ENCODE results near the gene CCL11.

The CCL11 gene

DNA sequence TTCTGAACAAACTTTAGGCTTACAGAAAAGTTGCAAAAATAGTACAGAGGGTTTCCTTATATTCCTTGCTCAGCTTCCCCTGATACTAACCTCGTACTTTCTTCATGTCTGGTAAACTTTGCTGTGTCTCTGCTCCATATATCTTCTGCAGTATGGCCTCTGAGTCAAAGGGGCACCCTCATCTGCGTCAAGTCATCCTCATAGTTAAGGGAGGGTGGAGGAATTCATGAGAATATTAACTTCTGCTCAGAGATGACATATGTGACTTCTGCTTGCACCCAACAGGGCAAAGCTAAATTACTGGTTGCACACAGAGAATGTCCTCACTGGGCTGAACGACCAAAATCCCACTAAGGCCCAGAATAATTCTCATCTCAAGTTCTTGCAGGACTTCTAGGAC, 19.8 kb upstream of the CCL11 start:
- no peak for TF ChIP-seq CTCF (IDR thresholded peaks at IDR 0.05; ENCODE audit: control insufficient read depth, extremely low read depth, insufficient read depth)
- no peak overlapping the region for H3K4me3 ChIP-seq (ENCODE audit: low read depth, low read length)
- DNase-seq (ENCODE audit: low read depth): no peak

GRCh38 chr17:34269969-34270368, 15.6 kb upstream of the CCL11 start, which contains the start of gene CCL7:
Gene CCL7 (plus strand): TSS chr17:34270221. CDS start chr17:34270291, 70 bp downstream.
- no peak within 1 kb of the TSS for H3K4me3 ChIP-seq (ENCODE audit: low read depth, low read length)
- no peak for TF ChIP-seq CTCF (IDR thresholded peaks at IDR 0.05; ENCODE audit: control insufficient read depth, extremely low read depth, insufficient read depth)
- DNase-seq (ENCODE audit: low read depth): no peak

DNA sequence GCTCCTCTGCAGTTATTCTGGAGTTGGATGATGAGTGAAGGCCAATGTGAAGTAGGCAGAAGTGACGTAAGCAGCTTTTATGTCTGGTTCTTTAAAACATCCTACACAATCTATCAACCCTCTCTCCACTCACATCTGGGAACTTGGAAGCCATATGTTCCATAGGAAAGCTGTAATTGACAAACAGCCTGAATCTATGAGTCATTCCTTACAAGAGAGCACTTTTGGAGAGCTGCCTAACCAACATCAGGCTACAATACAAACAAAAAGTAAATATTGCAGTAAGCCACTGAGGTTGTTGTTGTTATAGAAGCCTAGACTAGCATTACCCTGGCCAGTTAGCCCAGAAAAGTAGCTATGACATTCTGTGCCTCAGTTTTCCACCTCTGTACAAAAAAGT, 9.7 kb upstream of the CCL11 start:
- DNase-seq (ENCODE audit: low read depth): peak; percentile 36
- H3K4me3 ChIP-seq (ENCODE audit: low read depth, low read length): no peak overlapping the region
- no peak for TF ChIP-seq CTCF (IDR thresholded peaks at IDR 0.05; ENCODE audit: control insufficient read depth, extremely low read depth, insufficient read depth)

DNA sequence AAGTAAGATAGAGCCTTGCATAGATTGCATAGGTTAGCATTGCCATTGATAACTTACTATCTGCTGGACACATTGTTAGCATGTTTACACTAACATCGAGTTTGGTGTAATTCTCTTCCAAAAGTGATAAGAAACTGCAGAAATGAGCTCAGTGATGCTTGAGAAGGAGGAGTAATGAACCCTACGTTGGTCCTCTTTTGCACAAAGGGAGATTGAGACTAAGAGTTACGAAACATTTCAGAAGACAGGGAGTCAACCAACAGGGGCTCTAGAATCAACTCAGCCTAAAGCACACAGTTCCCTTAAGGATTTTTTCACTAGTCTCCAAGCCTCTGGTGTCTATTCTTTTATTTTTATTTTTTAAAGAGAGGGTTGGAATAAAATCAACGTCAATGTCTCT, 8.7 kb upstream of the CCL11 start:
- TF ChIP-seq CTCF (IDR thresholded peaks at IDR 0.05; ENCODE audit: control insufficient read depth, extremely low read depth, insufficient read depth): no peak
- DNase-seq (ENCODE audit: low read depth): no peak
- no peak overlapping the region for H3K4me3 ChIP-seq (ENCODE audit: low read depth, low read length)

DNA sequence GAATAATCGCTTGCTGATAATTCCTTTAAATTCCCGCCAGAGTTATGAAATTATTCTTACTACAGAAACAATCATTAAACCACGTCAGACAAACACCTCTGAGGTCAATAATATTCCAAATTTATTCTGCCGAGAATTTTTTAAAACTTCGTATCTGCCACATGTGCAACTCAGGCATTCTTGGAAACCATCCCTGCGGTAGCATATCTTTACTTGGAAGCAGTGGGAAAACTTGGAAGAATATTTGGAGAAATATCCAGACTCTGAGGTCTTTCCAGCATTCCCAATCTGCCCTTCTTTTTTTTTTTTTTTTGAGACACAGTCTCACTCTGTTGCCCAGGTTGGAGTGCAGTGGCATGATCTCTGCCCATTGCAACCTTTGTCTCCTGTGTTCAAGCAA, 2.0 kb upstream of the CCL11 start:
- TF ChIP-seq CTCF (IDR thresholded peaks at IDR 0.05; ENCODE audit: control insufficient read depth, extremely low read depth, insufficient read depth): no peak
- no peak overlapping the region for H3K4me3 ChIP-seq (ENCODE audit: low read depth, low read length)
- DNase-seq (ENCODE audit: low read depth): no peak

DNA sequence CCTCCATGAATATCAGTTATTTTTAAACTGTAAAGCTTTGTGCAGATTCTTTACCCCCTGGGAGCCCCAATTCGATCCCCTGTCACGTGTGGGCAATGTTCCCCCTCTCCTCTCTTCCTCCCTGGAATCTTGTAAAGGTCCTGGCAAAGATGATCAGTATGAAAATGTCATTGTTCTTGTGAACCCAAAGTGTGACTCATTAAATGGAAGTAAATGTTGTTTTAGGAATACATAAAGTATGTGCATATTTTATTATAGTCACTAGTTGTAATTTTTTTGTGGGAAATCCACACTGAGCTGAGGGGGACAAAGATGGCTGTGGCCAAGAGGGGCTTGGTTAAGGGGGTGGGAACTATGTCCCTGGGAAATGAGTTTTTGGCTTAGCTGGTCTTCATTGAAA, 2.3 kb downstream of the CCL11 start:
- DNase-seq (ENCODE audit: low read depth): no peak
- H3K4me3 ChIP-seq (ENCODE audit: low read depth, low read length): no peak overlapping the region
- TF ChIP-seq CTCF (IDR thresholded peaks at IDR 0.05; ENCODE audit: control insufficient read depth, extremely low read depth, insufficient read depth): no peak

GRCh38 chr17:34290586-34290985, 5.0 kb downstream of the CCL11 start:
- H3K4me3 ChIP-seq (ENCODE audit: low read depth, low read length): no peak overlapping the region
- no peak for DNase-seq (ENCODE audit: low read depth)
- no peak for TF ChIP-seq CTCF (IDR thresholded peaks at IDR 0.05; ENCODE audit: control insufficient read depth, extremely low read depth, insufficient read depth)

Data from LNCaP clone FGC (cell line).